Sigmoid colon (tissue), 4 donors: Measurements from ENCODE around the gene CXCR3.

ENCODE experiments used
- CTCF ChIP-seq, 4 experiments: fragments of 450-650 bp in 3 of 4; fragments of 200-600 bp in 1 of 4; IDR thresholded peaks; one replicate each; pipeline ENCODE4 v1.5.1; 2016 to 2019; ENCODE audit warnings: antibody characterized with exemption in 4 of 4, mild to moderate bottlenecking in 3 of 4, moderate library complexity in 2 of 4
- EP300 ChIP-seq, 4 donors: sonication (generic); formaldehyde crosslinking; IDR thresholded peaks; one replicate each; pipeline ENCODE4 v1.6.1; 2017; ENCODE audit warnings: antibody characterized with exemption in 4 of 4
- POLR2A ChIP-seq, 2 donors: fragments of 450-650 bp; IDR thresholded peaks; one replicate each; pipeline ENCODE4 v1.6.1; 2016; ENCODE audit warnings: antibody characterized with exemption in 2 of 2, mild to moderate bottlenecking in 2 of 2, moderate library complexity in 2 of 2

GRCh38 chrX:71625471-71625870, 7.2 kb upstream of the CXCR3 start:
- TF ChIP-seq CTCF (IDR thresholded peaks at IDR 0.05) (no peak), EP300 (IDR thresholded peaks at IDR 0.05) (no peak), POLR2A (IDR thresholded peaks at IDR 0.05) (no peak)
